ENCODE data around the gene PXYLP1. TPM values are rescaled to one million over a fixed set of nuclear protein-coding genes. Genes with fewer than 3 reads are reported as not detected.

The PXYLP1 gene
- total and polyA plus RNA-seq, 2 of the 8 experiments (the other 6 are each of a cell fraction or from before 2014, with no cell fraction given), result 19.4 to 20.6 TPM

DNA sequence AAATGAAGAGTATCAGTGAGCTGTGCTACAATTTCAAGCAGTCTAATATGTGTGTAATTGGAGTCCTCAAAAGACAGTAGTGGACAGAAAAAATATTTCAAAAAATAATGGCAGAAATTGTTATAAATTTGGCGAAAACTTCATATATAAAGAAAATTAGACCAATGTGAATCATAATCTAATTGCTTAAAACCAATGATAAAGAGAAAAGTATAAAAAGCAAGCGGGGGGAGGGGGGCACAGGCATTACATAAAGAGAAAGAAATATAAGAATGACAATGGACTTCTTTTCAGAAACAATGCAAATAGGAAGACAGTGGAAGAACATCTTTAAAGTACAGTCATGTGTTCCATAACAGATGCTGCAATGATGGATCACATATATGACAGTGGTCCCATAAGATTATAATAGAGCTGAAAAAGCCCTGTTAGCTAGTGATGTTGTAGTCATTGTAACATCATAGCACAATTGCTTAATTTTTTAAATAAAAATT is 7.9 kb upstream of the PXYLP1 start:
- H2BK15ac ChIP-seq (ENCODE audit: low read length), result no peak overlapping the region
- H2BK12ac ChIP-seq (ENCODE audit: low read depth, low read length), result no peak overlapping the region
- H4K8ac ChIP-seq (ENCODE audit: extremely low read depth, insufficient read depth, low read length), result no peak overlapping the region
- POLR2A ChIA-PET (ENCODE audit: partially characterized antibody), result interaction anchor here (0.6 kb wide), 1 partner anchor 563 kb away, joined by 3 read pairs; no protein-coding TSS in a partner anchor
- DNase-seq (ENCODE audit: low read depth in 1 of 2, low spot score in 2 of 2), result no peak
- no peak overlapping the region for H3K56ac ChIP-seq (replicated peaks; ENCODE audit: insufficient read length, low read depth, low read length)
- H3K14ac ChIP-seq (ENCODE audit: insufficient read length), result no peak overlapping the region
- H2AK5ac ChIP-seq (ENCODE audit: low read depth, low read length), result no peak overlapping the region
- H2BK20ac ChIP-seq (ENCODE audit: low read length), result no peak overlapping the region
- H3K18ac ChIP-seq (ENCODE audit: extremely low read depth, low read length), result no peak overlapping the region
- no peak overlapping the region for H3K4me3 ChIP-seq (ENCODE audit: extremely low read depth in 1 of 4, insufficient read depth in 2 of 4, low read depth in 3 of 4, low read length in 4 of 4)
- no peak overlapping the region for H2BK5ac ChIP-seq (ENCODE audit: low read depth, low read length)
- no peak for FAIRE-seq
- H4K20me1 ChIP-seq (replicated peaks in 1 of 2; ENCODE audit: control insufficient read depth in 1 of 2, insufficient read depth in 2 of 2, low read length in 2 of 2), result no peaks in the 10 kb centered on the region
- no peaks in the 10 kb centered on the region for H3K36me3 ChIP-seq (ENCODE audit: control insufficient read depth in 2 of 4, insufficient read depth in 4 of 4, low read length in 3 of 4)
- H4K5ac ChIP-seq (ENCODE audit: insufficient read length, low read depth, low read length), result no peak overlapping the region
- no peaks in the 10 kb centered on the region for H3K27me3 ChIP-seq (replicated peaks in 1 of 4; ENCODE audit: control insufficient read depth in 3 of 4, extremely low read depth in 1 of 4, insufficient read depth in 3 of 4, low read length in 3 of 4)
- CTCF ChIA-PET (ENCODE audit: partially characterized antibody), result interaction anchor here (1.0 kb wide), 1 partner anchor 12 kb away, joined by 3 read pairs; no protein-coding TSS in a partner anchor
- H3K9me3 ChIP-seq (ENCODE audit: insufficient read depth in 2 of 2, low read depth in 1 of 2, low read length in 1 of 2), result 0 out of 4 replicates have a peak, but pooled peaks cover 0 to 4% of the 10 kb centered on the region in 2 experiments
- H3K4me2 ChIP-seq (ENCODE audit: insufficient read depth in 1 of 2, low read depth in 2 of 2, low read length in 2 of 2), result no peak overlapping the region
- no peak overlapping the region for H4K91ac ChIP-seq (replicated peaks; ENCODE audit: insufficient read length, low read length)
- H3K27ac ChIP-seq (ENCODE audit: low read depth, low read length), result no peak overlapping the region
- H3K23ac ChIP-seq (ENCODE audit: insufficient read length), result no peak overlapping the region
- no peaks in the 10 kb centered on the region for H3K79me1 ChIP-seq (ENCODE audit: low read depth, low read length)
- no peak overlapping the region for H2AFZ ChIP-seq (ENCODE audit: low read length)
- no peaks in the 10 kb centered on the region for H3K23me2 ChIP-seq (ENCODE audit: low read depth, low read length)
- TF ChIP-seq JUN (IDR thresholded peaks at IDR 0.05; ENCODE audit: low read depth, low read length) (no peak), YY1 (IDR thresholded peaks at IDR 0.05; ENCODE audit: low read depth, low read length) (no peak)
- H2BK120ac ChIP-seq (replicated peaks; ENCODE audit: low read depth, low read length), result no peak overlapping the region
- 82% methylated on average over 2 of the region's 2 CpGs; no CpG with 5 or more reads in 1 of the 2 experiments for WGBS, 2 experiments (ENCODE audit: extremely low coverage in 1 of 2, insufficient coverage in 1 of 2, insufficient read length in 1 of 2, insufficient replicate concordance in 2 of 2, low coverage in 1 of 2, low lambda C conversion rate in 2 of 2, missing lambda C conversion rate in 1 of 2)
- no peak overlapping the region for H3K4ac ChIP-seq (replicated peaks; ENCODE audit: insufficient read length, low read depth, low read length)
- no peak overlapping the region for H3K9ac ChIP-seq (replicated peaks in 1 of 4; ENCODE audit: extremely low read depth in 1 of 4, low read depth in 3 of 4, low read length in 3 of 4)
- H3K4me1 ChIP-seq (replicated peaks in 1 of 4; ENCODE audit: control insufficient read depth in 3 of 4, insufficient read depth in 4 of 4, low read length in 3 of 4), result peaks cover 0 to 9% (median 0%) of the 10 kb centered on the region in 4 experiments; a peak in 1 of 7 replicates
- H3K79me2 ChIP-seq (ENCODE audit: control insufficient read depth in 1 of 2, insufficient read depth in 2 of 2, low read length in 2 of 2), result no peaks in the 10 kb centered on the region
